H9 (cell line): ENCODE measurements around the gene RND3. TPM values are rescaled to one million over a fixed set of nuclear protein-coding genes. Genes with fewer than 3 reads are reported as not detected.

ENCODE experiments used
- DNase-seq: peaks from one replicate; pipeline ENCODE4 v3.0.0-alpha.2; 2017
- H2AFZ ChIP-seq: one replicate; pipeline ENCODE4 v1.6.1; 2013; ENCODE audit warnings: mild to moderate bottlenecking, low read length, control low read depth, moderate library complexity
- H2AK5ac ChIP-seq: 2 replicates; pipeline ENCODE4 v1.6.1; 2013; ENCODE audit warnings: low read length, control low read depth, mixed read lengths; ENCODE audit not compliant: insufficient read length
- H2BK120ac ChIP-seq: one replicate; pipeline ENCODE4 v1.6.1; 2013; ENCODE audit warnings: low read depth, mild to moderate bottlenecking, low read length, control low read depth, inconsistent platforms; ENCODE audit not compliant: poor library complexity, severe bottlenecking
- H2BK12ac ChIP-seq: 2 replicates; pipeline ENCODE4 v1.6.1; 2013; ENCODE audit warnings: low read length, control low read depth, mixed read lengths, low read depth; ENCODE audit not compliant: insufficient read length
- H2BK15ac ChIP-seq: 2 replicates; pipeline ENCODE4 v1.6.1; 2013; ENCODE audit warnings: low read depth, low read length, control low read depth
- H2BK20ac ChIP-seq: one replicate; pipeline ENCODE4 v1.6.1; 2013; ENCODE audit warnings: low read depth, mild to moderate bottlenecking, low read length, control low read depth, inconsistent platforms; ENCODE audit not compliant: poor library complexity, severe bottlenecking
- H2BK5ac ChIP-seq: 2 replicates; pipeline ENCODE4 v1.6.1; 2013; ENCODE audit warnings: low read length, control low read depth, mixed read lengths; ENCODE audit not compliant: insufficient read length
- H3K14ac ChIP-seq: 2 replicates; pipeline ENCODE4 v1.6.1; 2013; ENCODE audit warnings: low read length, control low read depth; ENCODE audit not compliant: insufficient read depth
- H3K18ac ChIP-seq: 2 replicates; pipeline ENCODE4 v1.6.1; 2013; ENCODE audit warnings: low read depth, mild to moderate bottlenecking, mixed read lengths, low read length, control low read depth; ENCODE audit not compliant: insufficient read length
- H3K23ac ChIP-seq: 2 replicates; pipeline ENCODE4 v1.6.1; 2013; ENCODE audit warnings: low read length, control low read depth, mixed read lengths, low read depth; ENCODE audit not compliant: insufficient read length
- H3K23me2 ChIP-seq: 2 replicates; pipeline ENCODE4 v1.6.1; 2013; ENCODE audit warnings: low read depth, mild to moderate bottlenecking, mixed read lengths, low read length, control low read depth; ENCODE audit not compliant: insufficient read length, poor library complexity, severe bottlenecking
- H3K27ac ChIP-seq: 2 replicates; pipeline ENCODE4 v1.5.1; 2013; ENCODE audit warnings: low read length, control low read depth, mixed read lengths, low read depth; ENCODE audit not compliant: insufficient read length
- H3K27me3 ChIP-seq: 2 replicates; pipeline ENCODE4 v1.6.1; 2013; ENCODE audit warnings: low read length, control low read depth, inconsistent platforms; ENCODE audit not compliant: insufficient read depth
- H3K4ac ChIP-seq: 2 replicates; pipeline ENCODE4 v1.6.1; 2013; ENCODE audit warnings: low read depth, mild to moderate bottlenecking, control low read depth, inconsistent platforms, low read length, moderate library complexity
- H3K4me1 ChIP-seq: 2 replicates; pipeline ENCODE4 v1.6.1; 2013; ENCODE audit warnings: low read length, control low read depth, inconsistent platforms; ENCODE audit not compliant: insufficient read depth
- H3K4me2 ChIP-seq: 2 replicates; pipeline ENCODE4 v1.6.1; 2013; ENCODE audit warnings: low read length, control low read depth, mixed read lengths; ENCODE audit not compliant: insufficient read length, insufficient read depth
- H3K56ac ChIP-seq: 2 replicates; pipeline ENCODE4 v1.6.1; 2013; ENCODE audit warnings: low read depth, mild to moderate bottlenecking, mixed read lengths, low read length, control low read depth; ENCODE audit not compliant: insufficient read length
- H3K79me1 ChIP-seq: 2 replicates; pipeline ENCODE4 v1.6.1; 2013; ENCODE audit warnings: low read depth, mild to moderate bottlenecking, moderate library complexity, low read length, control low read depth, inconsistent platforms; ENCODE audit not compliant: insufficient read depth, poor library complexity, severe bottlenecking
- H3K79me2 ChIP-seq: 2 replicates; pipeline ENCODE4 v1.6.1; 2013; ENCODE audit warnings: low read length, control low read depth, inconsistent platforms; ENCODE audit not compliant: insufficient read depth
- H3K9ac ChIP-seq: 2 replicates; pipeline ENCODE4 v1.6.1; 2013; ENCODE audit warnings: low read length, control low read depth, mixed read lengths; ENCODE audit not compliant: insufficient read length; ENCODE audit errors: extremely low read depth
- H3K9me3 ChIP-seq: one replicate; pipeline ENCODE4 v1.6.1; 2013; ENCODE audit warnings: low read depth, low read length, inconsistent platforms; ENCODE audit not compliant: control insufficient read depth
- H3T11ph ChIP-seq: one replicate; pipeline ENCODE4 v1.6.1; 2013; ENCODE audit warnings: mild to moderate bottlenecking, low read length, control low read depth, inconsistent platforms
- H4K20me1 ChIP-seq: one replicate; pipeline ENCODE4 v1.6.1; 2013; ENCODE audit not compliant: control insufficient read depth, insufficient read length, insufficient read depth
- H4K5ac ChIP-seq: 2 replicates; pipeline ENCODE4 v1.6.1; 2013; ENCODE audit warnings: low read depth, mild to moderate bottlenecking, mixed read lengths, low read length, control low read depth; ENCODE audit not compliant: insufficient read length
- H4K8ac ChIP-seq: replicated peaks from 2 replicates; pipeline ENCODE4 v1.6.1; 2013; ENCODE audit warnings: low read length, control low read depth, mixed read lengths, low read depth; ENCODE audit not compliant: insufficient read length
- H4K91ac ChIP-seq: 2 replicates; pipeline ENCODE4 v1.6.1; 2013; ENCODE audit warnings: low read depth, mild to moderate bottlenecking, moderate library complexity, mixed read lengths, low read length, control low read depth; ENCODE audit not compliant: insufficient read length
- H3K27ac Mint-ChIP-seq, 3 experiments: 2 replicates in 2 of 3; 3 replicates in 1 of 3; pipeline ENCODE4 v1.8.0; 2020 to 2021; ENCODE audit warnings: mixed read lengths in 3 of 3, mild to moderate bottlenecking in 1 of 3, moderate library complexity in 1 of 3
- H3K27me3 Mint-ChIP-seq: 2 replicates; pipeline ENCODE4 v1.8.0; 2021; ENCODE audit warnings: low read depth, mild to moderate bottlenecking, moderate library complexity, mixed read lengths
- H3K36me3 Mint-ChIP-seq, 3 experiments: 2 replicates in 2 of 3; 3 replicates in 1 of 3; pipeline ENCODE4 v1.8.0; 2020 to 2021; ENCODE audit warnings: low read depth in 3 of 3, mixed read lengths in 3 of 3; ENCODE audit not compliant: insufficient read depth in 1 of 3
- H3K4me1 Mint-ChIP-seq, 2 experiments: 2 replicates each; pipeline ENCODE4 v1.8.0; 2020; ENCODE audit warnings: mixed read lengths in 2 of 2
- H3K4me3 Mint-ChIP-seq, 2 experiments: 2 replicates in 1 of 2; 3 replicates in 1 of 2; pipeline ENCODE4 v1.8.0; 2020 to 2021; ENCODE audit warnings: mild to moderate bottlenecking in 2 of 2, mixed read lengths in 2 of 2, moderate library complexity in 1 of 2
- H3K9me3 Mint-ChIP-seq, 2 experiments: 2 replicates in 1 of 2; 3 replicates in 1 of 2; pipeline ENCODE4 v1.8.0; 2020; ENCODE audit warnings: mild to moderate bottlenecking in 2 of 2, mixed read lengths in 2 of 2, moderate library complexity in 1 of 2
- total RNA-seq: library from RNA; stranded (reverse); gene quantifications from 2 replicates; pipeline ENCODE4 v1.2.1, GENCODE V29; 2021
- TF ChIP-seq, protein P1 (sequence below): fragments of 200-600 bp; sonication (generic); conservative IDR thresholded peaks from 3 replicates; pipeline ENCODE4 v1.8.0; 2021; ENCODE audit warnings: antibody characterized with exemption, mild to moderate bottlenecking

Gene RND3
- total RNA-seq, 1 experiment from 2014 or later, result 62.6 TPM

GRCh38 chr2:150513647-150514046 is 26.2 kb upstream of the RND3 start:
- Histone ChIP-seq H3K27ac (no peak overlapping the region), H3K4me2 (no peak overlapping the region), H2BK120ac (no peak overlapping the region), H3K9me3 (no peaks in the 10 kb centered on the region), H2BK15ac (no peak overlapping the region), H4K20me1 (no peaks in the 10 kb centered on the region), H2BK12ac (no peak overlapping the region), H3K9ac (no peak overlapping the region), H3K23me2 (no peaks in the 10 kb centered on the region), H4K5ac (no peak overlapping the region), H3K27me3 (no peaks in the 10 kb centered on the region), H3K79me1 (no peaks in the 10 kb centered on the region), H3K23ac (no peak overlapping the region), H2BK20ac (no peak overlapping the region), H3K79me2 (no peaks in the 10 kb centered on the region), H2AK5ac (no peak overlapping the region), H3K18ac (no peak overlapping the region), H2BK5ac (no peak overlapping the region), H3T11ph (no peak overlapping the region), H4K8ac (no peak overlapping the region), H3K56ac (no peak overlapping the region), H4K91ac (no peak overlapping the region), H2AFZ (no peak overlapping the region), H3K4me1 (no peaks in the 10 kb centered on the region), H3K14ac (no peak overlapping the region), H3K4ac (no peak overlapping the region)
- Mint-ChIP-seq H3K9me3 (no peaks in the 10 kb centered on the region), H3K27ac (no peak overlapping the region), H3K4me3 (no peak overlapping the region), H3K4me1 (no peaks in the 10 kb centered on the region), H3K27me3 (no peaks in the 10 kb centered on the region), H3K36me3 (no peaks in the 10 kb centered on the region)
- no peak for DNase-seq
- TF ChIP-seq, protein P1, sequence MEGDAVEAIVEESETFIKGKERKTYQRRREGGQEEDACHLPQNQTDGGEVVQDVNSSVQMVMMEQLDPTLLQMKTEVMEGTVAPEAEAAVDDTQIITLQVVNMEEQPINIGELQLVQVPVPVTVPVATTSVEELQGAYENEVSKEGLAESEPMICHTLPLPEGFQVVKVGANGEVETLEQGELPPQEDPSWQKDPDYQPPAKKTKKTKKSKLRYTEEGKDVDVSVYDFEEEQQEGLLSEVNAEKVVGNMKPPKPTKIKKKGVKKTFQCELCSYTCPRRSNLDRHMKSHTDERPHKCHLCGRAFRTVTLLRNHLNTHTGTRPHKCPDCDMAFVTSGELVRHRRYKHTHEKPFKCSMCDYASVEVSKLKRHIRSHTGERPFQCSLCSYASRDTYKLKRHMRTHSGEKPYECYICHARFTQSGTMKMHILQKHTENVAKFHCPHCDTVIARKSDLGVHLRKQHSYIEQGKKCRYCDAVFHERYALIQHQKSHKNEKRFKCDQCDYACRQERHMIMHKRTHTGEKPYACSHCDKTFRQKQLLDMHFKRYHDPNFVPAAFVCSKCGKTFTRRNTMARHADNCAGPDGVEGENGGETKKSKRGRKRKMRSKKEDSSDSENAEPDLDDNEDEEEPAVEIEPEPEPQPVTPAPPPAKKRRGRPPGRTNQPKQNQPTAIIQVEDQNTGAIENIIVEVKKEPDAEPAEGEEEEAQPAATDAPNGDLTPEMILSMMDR, result no peak
